RWPE2 (cell line): ENCODE data around the gene ZNF90.
"Not testable (repeated sequence)": the region's sequence is repeated elsewhere in the genome, so short reads cannot be mapped to it uniquely, and the experiment has no call there.

Experiments
- ATAC-seq: fragments of 200-7000 bp; cut with Tn5 transposase; 3 replicates; pipeline ENCODE4 v1.9.1; 2021; ENCODE audit warnings: low read depth
- DNase-seq: peaks from one replicate; pipeline ENCODE4 v3.0.0-alpha.2; 2020; ENCODE audit warnings: low spot score
- H3K27ac ChIP-seq: fragments of 450-650 bp; 2 replicates; pipeline ENCODE4 v1.5.1; 2017; ENCODE audit warnings: mild to moderate bottlenecking; ENCODE audit not compliant: poor library complexity, severe bottlenecking
- H3K27me3 ChIP-seq: fragments of 250-450 bp; sonication (Bioruptor Pico); 2 replicates; pipeline ENCODE4 v1.5.1; 2021; ENCODE audit warnings: mild to moderate bottlenecking, moderate library complexity; ENCODE audit not compliant: insufficient read depth, poor library complexity, severe bottlenecking
- H3K36me3 ChIP-seq: fragments of 250-450 bp; sonication (Bioruptor Pico); 2 replicates; pipeline ENCODE4 v1.5.1; 2020; ENCODE audit warnings: low read depth, mild to moderate bottlenecking, moderate library complexity
- H3K4me1 ChIP-seq: fragments of 250-450 bp; sonication (Bioruptor Pico); 2 replicates; pipeline ENCODE4 v1.5.1; 2021; ENCODE audit warnings: mild to moderate bottlenecking, moderate library complexity; ENCODE audit not compliant: insufficient read depth, poor library complexity, severe bottlenecking
- H3K4me3 ChIP-seq: fragments of 250-450 bp; sonication (Bioruptor Pico); 2 replicates; pipeline ENCODE4 v1.5.1; 2021; ENCODE audit warnings: mild to moderate bottlenecking, moderate library complexity; ENCODE audit not compliant: severe bottlenecking
- H3K9me3 ChIP-seq: fragments of 250-450 bp; sonication (Bioruptor Pico); 2 replicates; pipeline ENCODE4 v1.5.1; 2021; ENCODE audit warnings: mild to moderate bottlenecking, moderate library complexity; ENCODE audit not compliant: severe bottlenecking
- CTCF ChIP-seq: fragments of 450-650 bp; IDR thresholded peaks from one replicate; pipeline ENCODE4 v1.5.1; 2017; ENCODE audit warnings: mild to moderate bottlenecking, moderate library complexity; ENCODE audit not compliant: poor library complexity, severe bottlenecking

Gene ZNF90

GRCh38 chr19:20039203-20039723, 38.5 kb upstream of the ZNF90 start, which contains the start of gene ZNF682:
Gene ZNF682, minus strand, starts transcription at chr19:20039505. Its CDS starts 160 bp downstream, at chr19:20039345.
- peaks cover 5% of the 10 kb centered on the region for H3K9me3 ChIP-seq

GRCh38 chr19:20044663-20045062, 33.1 kb upstream of the ZNF90 start:
- ATAC-seq = no peak
- TF ChIP-seq CTCF = no peak

More at GRCh38 chr19:20039203-20039723, 38.5 kb upstream of the ZNF90 start, which contains the start of gene ZNF682:
- ATAC-seq = peak; percentile 100
- H3K4me3 ChIP-seq = peak within 1 kb of the TSS; percentile 67
- TF ChIP-seq CTCF = no peak
- no peaks in the 10 kb centered on the region for H3K27me3 ChIP-seq
- H3K36me3 ChIP-seq = no peaks in the 10 kb centered on the region; the same call in none of the 2 replicates
- H3K4me1 ChIP-seq = no peaks in the 10 kb centered on the region
- H3K27ac ChIP-seq = peak within 1 kb of the TSS; percentile 51
- peak; percentile 90 for DNase-seq

GRCh38 chr19:20045742-20046141, 32.1 kb upstream of the ZNF90 start:
- ATAC-seq, H3K27ac ChIP-seq, H3K27me3 ChIP-seq, H3K36me3 ChIP-seq, H3K9me3 ChIP-seq, H3K4me3 ChIP-seq, DNase-seq, H3K4me1 ChIP-seq: not testable (repeated sequence)

More at GRCh38 chr19:20044663-20045062, 33.1 kb upstream of the ZNF90 start:
- Histone ChIP-seq H3K4me1 (no peaks in the 10 kb centered on the region), H3K27me3 (no peaks in the 10 kb centered on the region), H3K9me3 (peaks cover 2% of the 10 kb centered on the region), H3K27ac (no peak overlapping the region), H3K36me3 (no peaks in the 10 kb centered on the region), H3K4me3 (no peak overlapping the region)
- no peak for DNase-seq

GRCh38 chr19:20051841-20052768, 25.7 kb upstream of the ZNF90 start:
- DNase-seq = peak; percentile 91
- H3K27me3 ChIP-seq = no peaks in the 10 kb centered on the region
- no peaks in the 10 kb centered on the region for H3K9me3 ChIP-seq
- peak; percentile 98 for ATAC-seq
- peak overlapping the region; percentile 38 for H3K27ac ChIP-seq
- no peaks in the 10 kb centered on the region for H3K36me3 ChIP-seq
- no peaks in the 10 kb centered on the region for H3K4me1 ChIP-seq
- no peak for TF ChIP-seq CTCF
- H3K4me3 ChIP-seq = peak overlapping the region; percentile 48

GRCh38 chr19:20058738-20059137, 19.1 kb upstream of the ZNF90 start:
- H3K4me1 ChIP-seq, DNase-seq, ATAC-seq, H3K9me3 ChIP-seq, H3K27me3 ChIP-seq, H3K4me3 ChIP-seq, H3K36me3 ChIP-seq, H3K27ac ChIP-seq: not testable (repeated sequence)
